ENCODE data around the gene IL1RAPL2. TPM values are rescaled to one million over a fixed set of nuclear protein-coding genes. Genes with fewer than 3 reads are reported as not detected.

The IL1RAPL2 gene
- total RNA-seq, 1 donor: not detected

- H4K20me1 ChIP-seq (ENCODE audit: insufficient read depth, low read length): no peaks in the 10 kb centered on the region
- DNase-seq (ENCODE audit: insufficient read length, low spot score, missing footprints): peak; percentile 88
- peaks cover 2% of the 10 kb centered on the region for H3K27me3 ChIP-seq (ENCODE audit: insufficient read depth, low read length)
- H3K27ac ChIP-seq (ENCODE audit: low read depth, low read length): no peak overlapping the region
- no peak overlapping the region for H3K4me3 ChIP-seq (ENCODE audit: insufficient read depth, low read length)
- no peak overlapping the region for H3K4me2 ChIP-seq (ENCODE audit: insufficient read depth, low read length)
- H3K4me1 ChIP-seq (ENCODE audit: insufficient read depth, low read length): no peaks in the 10 kb centered on the region
- H3K79me2 ChIP-seq (ENCODE audit: insufficient read depth, low read length): no peaks in the 10 kb centered on the region
- peak; percentile 99 for TF ChIP-seq CTCF (IDR thresholded peaks at IDR 0.05; ENCODE audit: extremely low read depth, low read depth, low read length)
- H3K9me3 ChIP-seq (ENCODE audit: low read depth, low read length): no peaks in the 10 kb centered on the region
- no peak overlapping the region for H2AFZ ChIP-seq (ENCODE audit: low read length)
- H3K36me3 ChIP-seq (ENCODE audit: insufficient read depth, low read length): no peaks in the 10 kb centered on the region
These were observed 356.2 kb downstream of the IL1RAPL2 start for GRCh38 chrX:104922206-104922621.

DNA sequence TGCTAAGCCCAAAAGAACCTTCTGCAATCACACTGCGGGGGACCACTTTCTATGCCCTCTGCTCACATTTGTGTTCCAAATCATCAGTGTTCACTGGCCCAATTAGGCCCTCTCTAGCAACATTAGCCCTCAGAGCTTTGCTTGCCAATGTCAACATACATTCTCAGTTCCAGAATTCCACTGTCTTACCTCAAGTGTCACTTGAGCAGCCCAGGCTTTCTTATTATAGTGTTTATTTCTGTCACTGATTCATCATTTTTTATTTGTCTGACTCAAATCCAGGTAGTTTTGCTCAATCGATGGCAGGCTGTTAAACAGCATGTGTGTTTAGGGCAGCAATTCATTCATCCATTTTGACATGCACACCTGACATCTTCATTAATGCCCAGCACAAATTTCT lies 363.3 kb downstream of the IL1RAPL2 start:
- DNase-seq (ENCODE audit: insufficient read length, low spot score, missing footprints): no peak
- no peak overlapping the region for H3K4me3 ChIP-seq (ENCODE audit: insufficient read depth, low read length)
- H3K4me1 ChIP-seq (ENCODE audit: insufficient read depth, low read length): no peaks in the 10 kb centered on the region
- no peaks in the 10 kb centered on the region for H3K9me3 ChIP-seq (ENCODE audit: low read depth, low read length)
- H3K27ac ChIP-seq (ENCODE audit: low read depth, low read length): no peak overlapping the region
- no peak overlapping the region for H2AFZ ChIP-seq (ENCODE audit: low read length)
- no peaks in the 10 kb centered on the region for H4K20me1 ChIP-seq (ENCODE audit: insufficient read depth, low read length)
- no peaks in the 10 kb centered on the region for H3K36me3 ChIP-seq (ENCODE audit: insufficient read depth, low read length)
- H3K27me3 ChIP-seq (ENCODE audit: insufficient read depth, low read length): peaks cover 5% of the 10 kb centered on the region
- no peak overlapping the region for H3K4me2 ChIP-seq (ENCODE audit: insufficient read depth, low read length)
- no peaks in the 10 kb centered on the region for H3K79me2 ChIP-seq (ENCODE audit: insufficient read depth, low read length)
- no peak for TF ChIP-seq CTCF (IDR thresholded peaks at IDR 0.05; ENCODE audit: extremely low read depth, low read depth, low read length)

DNA sequence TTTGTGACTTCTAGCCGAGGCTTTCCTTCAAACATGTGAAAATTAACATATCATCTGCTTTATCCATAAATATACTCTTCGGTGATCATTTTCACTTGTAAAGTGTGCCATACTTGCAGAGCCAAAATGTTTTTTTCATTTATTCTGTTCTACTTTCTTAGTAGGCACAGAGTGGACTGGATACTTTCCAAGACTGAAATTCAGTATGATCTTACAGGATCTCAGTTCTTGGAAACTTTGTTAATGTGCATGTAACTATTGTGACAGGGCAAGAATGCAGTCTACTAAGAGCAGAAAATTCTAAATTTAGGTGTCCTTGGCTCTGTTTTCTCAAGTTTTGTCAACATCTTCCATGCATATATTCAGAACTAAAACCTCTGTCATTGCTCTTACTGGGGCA lies 369.6 kb downstream of the IL1RAPL2 start:
- Histone ChIP-seq H3K4me1 (ENCODE audit: insufficient read depth, low read length) (no peaks in the 10 kb centered on the region), H4K20me1 (ENCODE audit: insufficient read depth, low read length) (no peaks in the 10 kb centered on the region), H3K27ac (ENCODE audit: low read depth, low read length) (no peak overlapping the region), H3K79me2 (ENCODE audit: insufficient read depth, low read length) (no peaks in the 10 kb centered on the region), H3K36me3 (ENCODE audit: insufficient read depth, low read length) (no peaks in the 10 kb centered on the region), H3K4me2 (ENCODE audit: insufficient read depth, low read length) (no peak overlapping the region), H3K27me3 (ENCODE audit: insufficient read depth, low read length) (peaks cover 13% of the 10 kb centered on the region), H3K9me3 (ENCODE audit: low read depth, low read length) (no peaks in the 10 kb centered on the region), H2AFZ (ENCODE audit: low read length) (no peak overlapping the region), H3K4me3 (ENCODE audit: insufficient read depth, low read length) (no peak overlapping the region)
- DNase-seq (ENCODE audit: insufficient read length, low spot score, missing footprints): no peak
- TF ChIP-seq CTCF (IDR thresholded peaks at IDR 0.05; ENCODE audit: extremely low read depth, low read depth, low read length): no peak

GRCh38 chrX:104953251-104953650 lies 387.3 kb downstream of the IL1RAPL2 start:
- no peak for TF ChIP-seq CTCF (IDR thresholded peaks at IDR 0.05; ENCODE audit: extremely low read depth, low read depth, low read length)
- H3K4me2 ChIP-seq (ENCODE audit: insufficient read depth, low read length): no peak overlapping the region
- H3K27ac ChIP-seq (ENCODE audit: low read depth, low read length): no peak overlapping the region
- no peaks in the 10 kb centered on the region for H3K9me3 ChIP-seq (ENCODE audit: low read depth, low read length)
- DNase-seq (ENCODE audit: insufficient read length, low spot score, missing footprints): no peak
- H4K20me1 ChIP-seq (ENCODE audit: insufficient read depth, low read length): no peaks in the 10 kb centered on the region
- no peak overlapping the region for H2AFZ ChIP-seq (ENCODE audit: low read length)
- no peak overlapping the region for H3K4me3 ChIP-seq (ENCODE audit: insufficient read depth, low read length)
- H3K79me2 ChIP-seq (ENCODE audit: insufficient read depth, low read length): no peaks in the 10 kb centered on the region
- no peaks in the 10 kb centered on the region for H3K36me3 ChIP-seq (ENCODE audit: insufficient read depth, low read length)
- H3K27me3 ChIP-seq (ENCODE audit: insufficient read depth, low read length): no peaks in the 10 kb centered on the region
- no peaks in the 10 kb centered on the region for H3K4me1 ChIP-seq (ENCODE audit: insufficient read depth, low read length)
